Right lobe of liver (tissue), 6 donors: ENCODE results near the gene PRF1. TPM values are rescaled to one million over a fixed set of nuclear protein-coding genes. Genes with fewer than 3 reads are reported as not detected.

Experiments used
- ATAC-seq, 4 donors: fragments of 200-7000 bp; cut with Tn5 transposase; one replicate each; pipeline ENCODE4 v1.9.1; 2020; ENCODE audit warnings: mild to moderate bottlenecking in 4 of 4, moderate library complexity in 4 of 4
- DNase-seq, 3 donors: peaks; one replicate each; pipeline ENCODE4 v3.0.0-alpha.2; 2020
- H3K27ac ChIP-seq, 3 donors: fragments of 200-600 bp; one replicate each; pipeline ENCODE4 v1.8.0; 2022
- H3K27me3 ChIP-seq, 2 donors: fragments of 200-600 bp; one replicate each; pipeline ENCODE4 v1.8.0; 2022
- H3K36me3 ChIP-seq, 4 donors: fragments of 200-600 bp; sonication (generic) in 1 of 4; one replicate each; pipeline versions ENCODE4 v1.5.1 to v1.8.0; 2017 to 2022; ENCODE audit warnings: control low read depth in 1 of 4
- H3K4me1 ChIP-seq, 4 donors: fragments of 200-600 bp; sonication (generic) in 1 of 4; one replicate each; pipeline versions ENCODE4 v1.5.1 to v1.8.0; 2017 to 2022; ENCODE audit warnings: control low read depth in 1 of 4
- H3K4me3 ChIP-seq, 3 donors: fragments of 200-600 bp; one replicate each; pipeline ENCODE4 v1.8.0; 2022
- H3K9me3 ChIP-seq, 4 donors: fragments of 200-600 bp; sonication (generic) in 1 of 4; one replicate each; pipeline versions ENCODE4 v1.5.1 to v1.8.0; 2017 to 2022; ENCODE audit warnings: control low read depth in 1 of 4
- CTCF ChIP-seq, 4 donors: fragments of 200-600 bp in 3 of 4; fragments of 450-650 bp in 1 of 4; IDR thresholded peaks; one replicate each; pipeline versions ENCODE4 v1.5.1 to v1.8.0; 2016 to 2022; ENCODE audit warnings: antibody characterized with exemption in 4 of 4, mild to moderate bottlenecking in 2 of 4
- POLR2A ChIP-seq: fragments of 450-650 bp; IDR thresholded peaks from one replicate; pipeline ENCODE4 v1.6.1; 2017; ENCODE audit warnings: antibody characterized with exemption, mild to moderate bottlenecking
- WGBS: methylation state at CpG from one replicate; pipeline ENCODE4 v1.1.6; 2018; ENCODE audit warnings: low coverage, low lambda C conversion rate; ENCODE audit not compliant: insufficient coverage; ENCODE audit errors: missing lambda C conversion rate; 5-methylcytosine and 5-hydroxymethylcytosine counted together
- intact Hi-C, 2 donors: fragments of 100-400 bp; cut with DNase I; formaldehyde crosslinking; loops; one replicate each; pipeline versions ENCODE4 v1.11.2 to v1.14.1; 2022
- total RNA-seq, 6 experiments: library from RNA; depleted of rRNA in 2 of 6; stranded (reverse); fragments of >200 nt in 2 of 6; fragmentation: NEBNext Ultra II Directional in 3 of 6; extraction: Animal tissue kit (Norgen Biotek cat#: 25700) in 3 of 6; gene quantifications; one replicate each; pipeline versions ENCODE4 v1.1.0 to v1.2.4, GENCODE V29; 2016 to 2023
- donor health status: DM: no; HTN: yes; CAD: no.
- donor health status: DM: no; HTN: no; CAD: no.
- donor health status: DM: no; HTN: no; CAD: no.
- donor health status: DM: no; HTN: yes; CAD: no.
- donor health status: DM: no; HTN: yes; CAD: no.

PRF1 gene
- total RNA-seq, 6 experiments from 2014 or later, result 1.7 to 6.5 (median 3.1) TPM

- WGBS, result 40% methylated on average over 7 of the region's 7 CpGs
- TF ChIP-seq POLR2A (no peak), CTCF (IDR thresholded peaks at IDR 0.05) (no peak)
- intact Hi-C loops, result no loop called here
Observed at GRCh38 chr10:70578371-70578947, 24.1 kb downstream of the PRF1 start.

GRCh38 chr10:70576803-70577517 is 25.6 kb downstream of the PRF1 start:
- no peak for TF ChIP-seq POLR2A
- TF ChIP-seq CTCF (IDR thresholded peaks at IDR 0.05), result no peak
- Histone ChIP-seq H3K9me3 (no peaks in the 10 kb centered on the region), H3K4me3 (no peak overlapping the region), H3K27ac (no peak overlapping the region), H3K4me1 (peaks cover 0 to 5% (median 0%) of the 10 kb centered on the region in 4 donors), H3K27me3 (no peaks in the 10 kb centered on the region), H3K36me3 (no peaks in the 10 kb centered on the region)
- ATAC-seq (no peak), DNase-seq (no peak)
- 63% methylated on average over 2 of the region's 2 CpGs for WGBS
- intact Hi-C loops, result no loop called here

More at GRCh38 chr10:70578371-70578947, 24.1 kb downstream of the PRF1 start:
- Histone ChIP-seq H3K27me3 (no peaks in the 10 kb centered on the region), H3K36me3 (no peaks in the 10 kb centered on the region), H3K4me3 (no peak overlapping the region), H3K9me3 (no peaks in the 10 kb centered on the region), H3K27ac (no peak overlapping the region), H3K4me1 (peaks cover 0 to 5% (median 0%) of the 10 kb centered on the region in 4 donors)
- DNase-seq, result no peak
- peak; percentile 23 to 41 (median 34) for ATAC-seq

- H3K27ac ChIP-seq, result no peak overlapping the region
- intact Hi-C loops, result no loop called here
- ATAC-seq, result peak; percentile 50 to 75 (median 66)
- no peak overlapping the region for H3K4me3 ChIP-seq
- H3K9me3 ChIP-seq, result no peaks in the 10 kb centered on the region
- 34% methylated on average over 9 of the region's 12 CpGs for WGBS
- H3K4me1 ChIP-seq, result peaks cover 0 to 5% (median 0%) of the 10 kb centered on the region in 4 donors
- no peaks in the 10 kb centered on the region for H3K36me3 ChIP-seq
- TF ChIP-seq CTCF (IDR thresholded peaks at IDR 0.05) (no peak), POLR2A (no peak)
- DNase-seq, result peak in 1 of 3 donors; percentile 29
- H3K27me3 ChIP-seq, result no peaks in the 10 kb centered on the region
Observed at GRCh38 chr10:70575874-70576802, 26.4 kb downstream of the PRF1 start.

GRCh38 chr10:70575486-70575873 is 27.1 kb downstream of the PRF1 start:
- ATAC-seq, result peak in 1 of 4 donors; percentile 8
- peak in 1 of 3 donors; percentile 16 for DNase-seq
- WGBS, result 35% methylated on average over 2 of the region's 4 CpGs
- Histone ChIP-seq H3K4me1 (peaks cover 0 to 5% (median 0%) of the 10 kb centered on the region in 4 donors), H3K4me3 (no peak overlapping the region), H3K36me3 (no peaks in the 10 kb centered on the region), H3K27ac (no peak overlapping the region), H3K9me3 (no peaks in the 10 kb centered on the region), H3K27me3 (no peaks in the 10 kb centered on the region)
- no peak for TF ChIP-seq POLR2A
- no peak for TF ChIP-seq CTCF (IDR thresholded peaks at IDR 0.05)
- intact Hi-C loops, result no loop called here
